NCI-H446 (cell line): ENCODE results near the gene PRKCH.
A peak's percentile ranks its signal among the peaks of the same experiment; 100 is the strongest.
"Not testable (repeated sequence)": the region's sequence is repeated elsewhere in the genome, so short reads cannot be mapped to it uniquely, and the experiment has no call there.

ENCODE experiments used
- DNase-seq, 2 experiments: peaks; one replicate each; lab custom pipeline; 2025; lab: John Stamatoyannopoulos, UW

The PRKCH gene

DNA sequence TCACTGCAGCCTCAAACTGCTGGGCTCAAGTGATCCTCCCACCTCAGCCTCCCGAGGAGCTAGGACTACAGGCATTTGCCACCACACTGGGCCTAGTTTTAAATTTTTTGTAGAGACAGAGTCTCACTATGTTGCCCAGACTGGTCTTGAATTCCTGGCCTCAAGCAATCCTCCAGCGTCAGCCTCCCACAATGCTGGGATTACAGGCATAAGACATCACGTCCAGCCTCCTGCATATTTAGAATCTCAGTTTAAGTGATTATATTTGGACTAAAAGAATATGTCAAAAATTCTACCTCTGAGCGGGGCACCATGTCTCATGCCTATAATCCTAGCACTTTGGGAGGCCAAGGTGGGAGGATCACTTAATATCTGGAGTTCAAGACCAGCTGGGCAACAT is 12.7 kb upstream of the PRKCH start:
- DNase-seq = not testable (repeated sequence)

DNA sequence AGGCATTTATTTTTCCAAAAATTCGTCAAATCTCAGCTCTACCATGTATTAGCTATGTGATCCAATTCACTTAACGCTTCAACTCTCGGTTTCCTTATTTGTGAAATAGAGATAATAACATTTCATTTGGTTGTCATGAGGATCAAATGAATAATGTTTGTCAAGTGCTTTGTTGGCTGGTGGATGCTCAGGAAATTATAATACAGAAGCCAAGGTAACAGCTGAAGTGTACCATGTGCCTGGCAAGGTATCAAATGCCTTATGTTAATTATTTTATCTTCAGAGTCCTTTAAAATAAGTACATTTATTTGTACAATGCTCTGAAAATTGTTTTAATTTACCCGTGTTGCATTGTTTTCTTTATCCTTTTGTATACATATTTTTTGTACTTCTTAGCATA is 6.1 kb upstream of the PRKCH start:
- DNase-seq = peak; percentile 53 to 65

DNA sequence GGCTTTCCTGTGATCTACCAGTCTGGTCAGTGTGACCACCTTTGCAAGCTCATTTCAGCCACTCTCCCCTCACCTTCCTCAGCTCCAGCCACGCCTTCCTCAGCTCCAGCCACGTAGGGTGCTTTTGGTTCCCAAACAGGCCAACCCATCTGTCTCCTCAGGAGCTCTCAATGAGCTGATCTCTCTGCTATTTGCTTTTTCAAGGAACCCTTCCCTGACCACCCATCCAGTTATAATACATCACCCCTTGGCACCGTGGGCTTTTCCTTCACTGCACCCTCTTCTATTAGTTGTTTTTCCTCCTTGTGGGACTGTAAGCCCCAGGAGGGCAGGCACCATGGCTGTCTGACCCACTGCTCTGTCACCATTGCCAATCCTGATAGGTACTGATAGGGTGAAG is 2.3 kb upstream of the PRKCH start:
- no peak for DNase-seq

DNA sequence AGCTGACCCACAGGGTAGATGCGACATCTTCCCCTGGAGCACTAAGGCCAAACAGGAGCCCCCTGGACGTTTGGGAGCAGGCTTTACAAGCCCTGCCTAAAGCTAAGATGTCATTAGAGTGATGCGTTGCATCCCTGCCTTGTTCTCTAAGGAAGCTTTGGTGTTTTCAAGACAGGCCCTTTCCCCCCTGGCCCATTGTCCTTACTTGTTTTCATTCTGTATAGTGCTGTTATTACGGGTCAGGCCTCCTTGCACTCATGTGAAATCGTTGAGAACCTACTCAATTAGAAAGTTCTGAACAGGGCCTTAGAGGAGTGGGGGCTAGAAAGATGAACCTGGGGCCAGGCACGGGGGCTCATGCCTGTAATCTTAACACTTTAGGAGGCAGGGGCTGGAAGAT is 1.7 kb upstream of the PRKCH start:
- no peak for DNase-seq

DNA sequence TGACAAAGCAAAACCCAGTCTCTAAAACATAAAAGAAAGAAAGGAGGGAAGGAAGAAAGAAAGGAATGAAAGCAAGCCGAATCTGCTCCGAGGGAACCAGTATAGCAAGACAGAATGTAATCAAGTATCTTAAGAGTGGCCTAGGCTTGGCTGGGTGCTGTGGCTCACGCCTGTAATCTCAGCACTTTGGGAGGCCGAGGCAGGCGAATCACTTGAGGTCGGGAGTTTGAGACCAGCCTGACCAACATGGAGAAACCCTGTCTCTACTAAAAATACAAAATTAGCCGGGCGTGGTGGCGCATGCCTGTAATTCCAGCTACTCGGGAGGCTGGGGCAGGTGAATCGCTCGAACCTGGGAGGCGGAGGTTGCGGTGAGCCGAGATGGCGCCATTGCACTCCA is 1.2 kb upstream of the PRKCH start:
- DNase-seq = not testable (repeated sequence)

DNA sequence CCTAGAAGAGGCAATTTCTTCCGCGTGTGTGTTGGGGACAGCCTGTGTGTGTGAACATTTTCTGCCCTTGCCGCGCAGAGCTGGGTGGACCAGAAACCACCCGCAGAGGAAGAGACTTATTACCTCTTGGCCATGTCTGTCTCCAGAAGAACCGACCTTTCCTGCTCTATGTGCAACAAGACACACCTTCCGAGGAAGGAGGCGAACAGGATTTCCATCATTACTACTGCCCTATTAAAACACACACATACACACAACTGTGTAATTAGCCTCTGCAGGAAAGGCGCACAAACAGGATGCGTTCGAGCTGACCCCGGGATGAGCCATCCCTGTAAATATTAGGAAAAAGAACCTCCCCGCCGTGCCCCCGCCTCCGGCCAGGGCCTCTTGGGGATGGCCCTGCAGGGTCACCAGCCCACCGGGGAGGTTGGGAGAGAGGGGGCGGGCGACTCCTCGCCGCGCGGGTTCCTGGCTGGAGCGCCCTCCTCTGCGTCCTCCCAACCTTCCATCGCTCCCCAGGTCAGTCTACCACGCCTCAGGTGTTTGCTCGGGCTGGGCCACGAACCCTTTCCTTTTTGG is 484 bp upstream of the PRKCH start:
- DNase-seq = no peak

DNA sequence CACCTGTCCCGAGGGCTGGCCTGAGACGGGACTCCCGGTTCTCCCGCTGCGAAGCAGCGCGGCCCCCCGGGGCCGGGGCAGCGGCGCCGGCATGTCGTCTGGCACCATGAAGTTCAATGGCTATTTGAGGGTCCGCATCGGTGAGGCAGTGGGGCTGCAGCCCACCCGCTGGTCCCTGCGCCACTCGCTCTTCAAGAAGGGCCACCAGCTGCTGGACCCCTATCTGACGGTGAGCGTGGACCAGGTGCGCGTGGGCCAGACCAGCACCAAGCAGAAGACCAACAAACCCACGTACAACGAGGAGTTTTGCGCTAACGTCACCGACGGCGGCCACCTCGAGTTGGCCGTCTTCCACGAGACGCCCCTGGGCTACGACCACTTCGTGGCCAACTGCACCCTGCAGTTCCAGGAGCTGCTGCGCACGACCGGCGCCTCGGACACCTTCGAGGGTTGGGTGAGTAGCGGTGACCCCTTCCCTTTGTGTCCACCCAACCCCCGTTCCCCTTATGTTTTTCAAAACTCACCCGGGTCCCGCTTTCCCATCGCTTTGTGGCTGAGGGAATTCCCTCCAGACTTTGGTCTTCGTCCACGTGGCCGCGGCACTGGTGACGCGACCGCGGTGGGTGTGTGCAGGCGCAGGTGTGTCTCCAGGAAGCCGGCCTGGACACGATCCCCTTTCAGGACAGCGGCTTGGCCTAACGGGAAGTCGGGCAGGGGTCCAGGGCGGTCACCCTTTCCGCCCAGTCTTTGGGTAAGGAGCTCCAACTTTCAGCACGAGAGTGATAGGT is 826 bp downstream of the PRKCH start:
- DNase-seq = no peak

DNA sequence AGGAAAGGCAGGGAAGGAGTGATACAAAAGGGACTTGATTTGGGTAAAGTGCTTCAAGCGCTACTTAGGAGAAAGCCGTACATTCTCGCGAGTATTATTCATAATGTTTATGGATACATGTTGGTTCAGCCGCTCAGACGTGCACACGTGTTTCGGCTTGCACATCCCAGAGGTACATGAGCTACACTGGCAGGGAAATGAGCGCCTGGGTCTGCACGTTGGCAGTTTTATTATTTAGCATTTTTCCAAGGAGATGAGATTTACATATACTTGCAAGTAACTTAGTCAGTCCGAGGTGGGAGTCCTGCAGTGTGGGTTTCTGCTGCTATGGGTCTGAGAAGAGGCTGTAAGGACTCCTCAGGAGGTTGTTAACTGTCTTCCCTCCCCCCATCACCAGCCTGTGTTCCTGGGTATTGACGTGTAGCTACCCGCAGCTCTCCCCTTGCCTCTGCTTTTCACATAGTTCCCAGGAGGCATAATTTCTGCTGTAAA is 1.5 kb downstream of the PRKCH start:
- DNase-seq = peak in 1 of 2 experiments; percentile 29

DNA sequence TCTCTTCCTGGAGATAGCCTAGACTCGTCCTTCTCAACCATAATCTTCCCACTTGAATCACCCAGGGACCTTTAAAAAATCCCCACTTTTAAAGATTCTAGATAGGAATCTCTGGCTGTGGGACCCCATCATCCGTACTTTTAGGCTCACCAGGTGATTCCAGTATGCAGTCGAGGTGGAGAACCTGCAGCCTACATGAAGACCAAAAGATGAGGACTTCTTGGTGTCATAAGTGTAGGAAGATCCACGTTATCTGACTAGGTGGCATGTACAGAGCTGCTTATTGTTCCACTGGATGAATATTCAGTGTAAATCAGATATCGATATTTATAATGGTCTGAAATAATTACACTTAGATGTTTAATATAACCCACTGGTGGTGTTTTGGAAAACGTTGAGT is 2.6 kb downstream of the PRKCH start:
- no peak for DNase-seq

DNA sequence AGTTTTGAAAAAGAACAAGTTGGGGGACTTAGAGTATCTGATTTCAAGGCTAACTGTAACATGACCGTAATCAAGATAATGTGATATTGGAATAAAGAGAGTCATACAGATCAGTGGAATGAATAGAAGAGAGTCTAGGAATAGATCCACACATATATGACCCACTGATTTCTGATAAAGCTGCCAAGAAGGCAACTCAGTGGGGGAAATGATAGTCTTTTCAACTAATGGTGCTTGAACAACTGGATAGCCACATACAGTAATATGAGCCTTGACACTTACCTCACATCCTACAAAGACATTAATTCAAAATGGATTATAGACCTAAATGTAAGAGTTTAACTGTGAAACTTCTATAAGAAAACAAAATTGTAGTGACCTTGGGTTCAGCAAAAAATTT is 3.8 kb downstream of the PRKCH start:
- no peak for DNase-seq

DNA sequence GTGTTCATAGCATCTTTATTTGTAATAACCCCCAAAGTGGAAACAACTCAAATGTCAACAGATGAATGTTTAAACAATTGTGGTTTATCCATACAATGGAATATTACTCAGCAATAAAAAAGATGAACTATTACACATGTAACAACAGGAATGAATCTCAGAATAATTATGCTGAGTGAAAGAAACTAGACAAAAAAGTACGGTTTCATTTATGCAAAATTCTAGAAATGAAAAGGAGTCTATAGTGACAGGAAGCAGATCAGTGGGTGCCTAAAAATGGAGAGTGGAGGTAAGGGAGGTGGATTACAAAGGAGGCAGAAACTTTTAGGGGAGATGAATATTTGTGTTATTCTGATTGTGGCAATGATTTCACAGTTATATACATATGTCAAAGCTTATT is 4.8 kb downstream of the PRKCH start:
- no peak for DNase-seq

DNA sequence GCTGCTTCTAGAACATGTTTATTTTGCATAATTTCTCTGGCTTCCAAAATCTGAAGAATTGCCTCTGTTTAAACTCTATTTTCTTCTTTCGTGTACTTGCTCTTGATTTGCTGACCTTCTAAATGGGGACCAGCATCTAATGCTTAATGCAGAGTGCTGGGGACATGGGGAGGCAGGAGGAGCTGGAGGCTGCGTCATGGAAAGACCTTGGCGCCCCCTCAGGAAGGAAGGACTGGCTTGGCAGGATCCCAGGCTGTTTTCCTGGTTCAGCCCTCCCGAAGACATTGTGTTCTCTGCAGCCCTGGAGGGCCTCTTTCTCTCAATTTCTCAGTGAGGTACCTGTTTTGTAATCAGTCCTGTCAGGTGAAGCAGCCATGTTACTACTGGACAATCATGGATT is 5.5 kb downstream of the PRKCH start:
- peak in 1 of 2 experiments; percentile 30 for DNase-seq

DNA sequence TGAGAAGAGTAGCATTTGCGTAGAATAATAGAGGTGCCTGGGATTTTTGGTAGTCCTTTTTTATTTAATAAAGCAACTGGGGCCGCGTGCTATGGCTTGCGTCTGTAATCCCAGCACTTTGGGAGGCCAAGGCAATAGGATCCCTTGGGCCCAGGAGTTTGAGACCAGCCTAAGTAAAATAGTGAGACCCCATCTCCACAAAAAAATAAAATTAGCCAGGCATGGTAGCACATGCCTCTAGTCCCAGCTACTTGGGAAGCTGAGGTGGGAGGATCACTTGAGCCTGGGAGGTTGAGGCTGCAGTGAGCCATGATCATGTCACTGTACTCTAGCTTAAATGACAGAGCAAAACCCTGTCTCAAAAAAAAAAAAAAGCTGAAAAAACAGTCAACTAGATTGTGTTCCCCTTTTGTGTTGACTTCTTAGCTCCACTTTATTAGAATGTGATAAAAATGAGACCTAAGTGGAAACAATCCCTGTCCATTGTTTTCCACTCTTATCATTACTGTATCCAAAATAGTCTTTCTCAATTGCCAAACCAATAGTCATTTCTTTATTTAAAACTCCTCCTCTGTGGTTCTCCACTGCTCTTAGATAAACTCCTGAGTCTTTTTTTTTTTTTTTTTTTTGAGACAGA is 7.4 kb downstream of the PRKCH start:
- DNase-seq = no peak

DNA sequence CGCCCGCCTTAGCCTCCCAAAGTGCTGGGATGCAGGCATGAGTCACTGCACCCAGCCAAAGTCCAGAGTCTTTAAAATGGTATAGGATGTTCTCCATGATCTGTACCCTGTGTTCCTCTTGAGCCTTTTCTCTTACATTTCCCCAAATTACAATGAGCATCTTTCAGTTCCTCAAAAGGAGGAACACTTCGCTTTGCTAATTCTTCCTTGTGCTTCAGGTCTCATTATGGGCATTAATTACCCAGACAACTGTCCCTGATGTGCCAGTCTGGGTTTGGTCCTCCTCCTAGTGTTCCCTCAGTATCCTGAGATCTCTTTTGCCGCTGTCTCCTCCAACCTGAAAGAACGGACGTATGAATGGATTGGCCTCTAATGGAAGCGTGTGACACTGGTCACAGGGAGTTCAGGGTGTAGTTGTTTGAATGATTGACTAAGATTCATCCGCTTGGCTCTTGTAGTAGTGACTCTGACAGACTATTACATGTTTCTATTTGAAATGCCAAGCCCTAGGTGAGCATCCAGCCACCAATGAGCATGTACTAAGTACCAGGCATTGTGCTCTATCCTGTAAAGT is 8.2 kb downstream of the PRKCH start:
- DNase-seq = no peak

DNA sequence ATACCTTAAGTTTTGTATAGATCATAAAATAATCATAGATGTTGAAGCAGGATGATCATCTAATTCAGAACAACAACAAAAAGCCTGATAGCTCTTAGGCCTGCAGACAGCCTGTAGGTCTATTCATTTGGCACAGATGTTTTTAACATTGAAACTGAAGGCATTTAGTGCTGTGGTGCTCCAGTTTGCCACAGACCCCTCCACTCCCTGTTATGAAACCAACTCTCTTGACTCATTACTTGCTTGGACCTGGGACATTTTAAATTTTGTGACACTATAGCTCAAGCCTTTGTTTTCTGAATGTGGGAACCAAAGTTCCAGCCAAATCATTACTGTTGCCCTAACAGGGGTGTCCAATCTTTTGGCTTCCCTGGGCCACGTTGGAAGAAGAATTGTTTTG is 9.1 kb downstream of the PRKCH start:
- DNase-seq = no peak

DNA sequence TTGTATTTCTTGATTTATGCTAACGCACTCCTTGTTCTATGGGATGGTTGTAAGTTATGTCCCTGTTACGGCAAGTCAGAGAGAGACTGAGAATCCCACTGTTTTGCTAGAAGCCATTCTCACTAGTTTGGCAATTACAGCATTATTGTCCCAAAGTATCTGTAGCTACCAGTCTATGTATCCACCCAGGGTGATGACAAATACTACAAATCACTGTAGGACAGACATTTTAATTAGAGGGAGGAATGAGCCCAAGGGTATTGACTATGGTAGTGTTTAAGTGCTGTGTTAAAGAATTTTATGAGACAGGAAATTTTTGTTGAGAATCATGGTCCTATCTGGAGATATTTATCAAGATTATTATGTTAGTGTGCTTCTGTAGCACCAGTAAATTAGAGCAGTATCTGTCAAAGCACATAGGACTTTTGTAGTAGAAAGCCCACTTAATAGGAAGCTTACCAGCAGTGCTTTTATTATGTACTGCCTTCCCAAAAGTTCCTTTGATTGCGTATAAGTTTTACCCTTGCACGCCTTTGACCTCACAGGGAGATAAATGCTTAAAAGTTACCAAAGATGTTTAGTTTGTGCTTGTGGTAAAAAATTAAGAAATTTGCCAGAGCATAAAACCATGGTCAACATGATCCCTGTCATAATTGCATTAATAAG is 10.7 kb downstream of the PRKCH start:
- DNase-seq = no peak

DNA sequence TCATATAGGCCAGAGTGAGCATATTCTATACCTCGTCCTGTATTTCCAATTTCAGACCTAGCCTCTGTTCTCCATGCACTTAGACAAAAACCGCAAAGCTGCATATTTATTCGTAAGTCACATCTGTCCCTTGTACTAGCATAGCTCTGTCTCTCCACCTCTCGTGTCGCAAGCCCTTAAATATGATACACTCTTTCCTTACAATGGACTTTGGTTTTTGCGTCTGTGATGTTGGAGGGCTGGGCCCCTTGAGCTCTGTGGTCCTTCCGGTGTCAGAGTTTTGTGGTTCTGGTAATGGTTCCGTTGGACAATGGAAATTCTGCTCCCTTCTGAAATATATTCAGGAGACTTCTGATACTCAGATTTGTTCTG is 11.3 kb downstream of the PRKCH start:
- DNase-seq = no peak

DNA sequence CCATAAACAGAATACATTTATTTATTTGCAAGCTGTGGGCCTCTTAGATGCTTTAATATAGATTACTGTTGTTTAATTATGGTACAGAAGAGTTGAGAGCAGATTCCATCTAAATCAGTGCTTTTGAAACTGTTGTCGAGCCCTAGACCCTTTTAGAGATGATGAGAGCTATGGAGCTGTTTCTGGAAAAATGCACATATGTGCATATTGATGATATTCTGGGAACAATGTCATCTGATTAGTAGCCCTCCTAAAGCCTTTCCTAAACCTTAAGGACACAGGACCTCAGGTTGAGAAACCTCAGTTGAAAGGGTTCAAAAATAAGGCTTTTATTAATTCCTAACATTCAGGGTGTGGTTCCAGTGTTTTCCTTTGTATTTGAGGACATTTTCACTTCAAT is 11.7 kb downstream of the PRKCH start:
- no peak for DNase-seq

DNA sequence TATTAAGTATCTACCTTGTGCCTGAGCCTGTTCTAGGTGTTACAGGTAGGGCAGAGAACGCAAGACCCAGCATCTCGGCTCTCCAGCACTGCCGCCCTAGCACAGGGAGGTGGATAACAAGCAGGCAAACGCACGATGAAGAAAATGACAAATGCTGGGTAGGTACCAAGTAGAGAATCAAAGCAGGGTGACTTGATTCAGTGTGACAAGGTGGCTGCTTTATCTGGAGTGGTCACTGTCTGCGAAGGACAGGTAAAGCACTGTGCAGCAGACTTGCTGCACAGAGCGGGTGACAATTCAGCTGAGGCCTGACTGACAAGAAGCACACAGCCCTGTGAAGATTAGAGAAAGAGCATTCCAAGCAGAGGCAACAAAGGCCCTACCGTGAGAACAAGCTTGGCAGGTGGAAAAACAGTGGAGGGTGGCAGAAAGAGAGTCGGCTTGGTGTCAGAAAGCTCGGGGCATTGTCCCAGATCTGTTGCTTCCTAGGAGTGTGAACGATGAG is 12.9 kb downstream of the PRKCH start:
- DNase-seq = no peak

DNA sequence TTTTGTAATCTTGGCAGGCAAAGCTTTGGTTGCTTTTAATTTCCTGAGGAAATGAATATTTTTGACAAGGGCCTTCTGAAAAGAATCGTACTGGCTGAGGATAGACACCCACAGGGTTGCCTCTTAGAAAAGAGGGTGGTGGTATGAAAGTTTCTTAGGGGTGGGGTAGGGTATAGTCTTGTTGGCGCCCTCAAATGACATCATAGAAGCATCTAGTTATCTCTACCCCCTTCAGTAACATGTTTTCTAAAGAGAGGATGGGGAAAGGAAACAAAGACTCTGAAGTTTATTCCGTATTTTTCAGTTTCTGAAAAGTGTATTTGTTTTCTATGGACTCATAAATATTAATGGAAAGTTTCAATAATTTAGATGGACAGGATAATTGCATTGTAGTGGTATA is 13.7 kb downstream of the PRKCH start:
- DNase-seq = no peak

DNA sequence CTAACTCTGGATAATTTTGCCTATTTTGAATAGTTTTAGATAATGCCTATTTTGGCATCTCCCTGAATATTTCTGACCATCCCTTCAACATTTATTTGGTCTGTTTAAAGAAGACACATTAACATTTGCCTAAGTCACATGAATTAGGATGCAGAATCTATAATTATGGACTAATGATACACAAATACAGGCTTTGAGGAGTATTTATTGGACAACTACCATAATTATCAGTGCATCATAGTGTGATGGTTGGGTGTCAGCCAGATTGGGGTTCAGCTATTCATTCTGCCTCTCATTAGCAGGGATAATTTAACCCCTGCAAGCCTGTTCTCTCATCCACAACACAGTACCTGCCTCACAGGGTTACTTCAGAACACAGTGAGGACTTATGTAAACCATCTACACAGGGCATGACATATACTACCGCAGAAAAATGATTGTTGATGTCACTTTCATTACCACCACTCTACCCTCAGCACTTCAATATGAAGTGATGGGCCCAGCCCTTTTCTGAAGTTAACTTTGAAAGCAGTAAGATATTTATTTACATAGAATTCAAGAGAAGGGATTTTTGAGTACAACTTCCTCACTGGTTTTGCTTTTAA is 14.4 kb downstream of the PRKCH start:
- DNase-seq = no peak

DNA sequence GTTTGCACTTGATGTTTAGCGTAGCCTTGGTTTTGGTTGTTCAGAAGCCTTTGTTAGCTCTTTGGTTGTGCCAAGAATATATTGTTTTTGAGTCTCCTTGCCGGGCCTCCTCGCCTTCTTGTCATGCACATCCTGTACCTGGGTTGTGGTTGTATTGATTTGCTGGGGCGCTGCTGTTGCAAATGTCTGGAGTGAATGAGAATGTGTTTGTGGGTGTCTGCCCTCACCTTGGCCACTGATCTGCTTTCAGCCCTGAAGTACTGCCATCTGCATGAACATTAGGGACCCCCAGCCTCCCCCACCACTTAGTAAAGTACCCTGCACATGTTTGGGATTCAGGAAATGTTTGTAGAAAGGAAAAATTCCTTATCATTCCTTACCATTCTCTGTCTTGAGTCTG is 16.5 kb downstream of the PRKCH start:
- no peak for DNase-seq
